ENCODE results near the gene PNMA6E.
A peak's percentile ranks its signal among the peaks of the same experiment; 100 is the strongest.

Gene PNMA6E

GRCh38 chrX:153446950-153447580, 45.9 kb upstream of the PNMA6E start:
- no peaks in the 10 kb centered on the region for H3K27me3 ChIP-seq (ENCODE audit: insufficient read depth, low read length, poor library complexity)
- no peak overlapping the region for H3K27ac ChIP-seq (ENCODE audit: low read length)
- H3K9me3 ChIP-seq (ENCODE audit: insufficient read depth, low read length, severe bottlenecking), result no peaks in the 10 kb centered on the region
- TF ChIP-seq CTCF (IDR thresholded peaks at IDR 0.05; ENCODE audit: borderline replicate concordance, extremely low read depth, low read length, poor library complexity, severe bottlenecking) (no peak), EZH2 (IDR thresholded peaks at IDR 0.05; ENCODE audit: borderline replicate concordance, low read depth, low read length, severe bottlenecking) (no peak)
- no peak overlapping the region for H3K9ac ChIP-seq (ENCODE audit: low read depth, low read length)
- peaks cover 11% of the 10 kb centered on the region; the same call in 1 of the 2 replicates for H3K36me3 ChIP-seq (ENCODE audit: insufficient read depth, low read length)
- H3K4me1 ChIP-seq (ENCODE audit: insufficient read depth, low read length), result no peaks in the 10 kb centered on the region
- H3K4me3 ChIP-seq (ENCODE audit: low read depth in 1 of 2, low read length in 2 of 2), result no peak overlapping the region
- no peaks in the 10 kb centered on the region for H3K79me2 ChIP-seq (ENCODE audit: insufficient read depth, low read length)
- DNase-seq, result no peak
- ATAC-seq (ENCODE audit: insufficient read depth, low read depth), result no peak
- no peak overlapping the region for H2AFZ ChIP-seq (ENCODE audit: low read depth, low read length)
- H4K20me1 ChIP-seq (ENCODE audit: insufficient read depth, low read length), result no peaks in the 10 kb centered on the region
- H3K4me2 ChIP-seq (ENCODE audit: insufficient read depth, low read length), result no peak overlapping the region

GRCh38 chrX:153446636-153446936, 45.4 kb upstream of the PNMA6E start:
- TF ChIP-seq CTCF (IDR thresholded peaks at IDR 0.05; ENCODE audit: borderline replicate concordance, extremely low read depth, low read length, poor library complexity, severe bottlenecking) (no peak), EZH2 (IDR thresholded peaks at IDR 0.05; ENCODE audit: borderline replicate concordance, low read depth, low read length, severe bottlenecking) (no peak)
- no peaks in the 10 kb centered on the region for H3K9me3 ChIP-seq (ENCODE audit: insufficient read depth, low read length, severe bottlenecking)

GRCh38 chrX:153445856-153446635, 44.9 kb upstream of the PNMA6E start, which contains the start of gene TREX2:
TREX2 (minus strand) TSS chrX:153446056; CDS start chrX:153445430, 626 bp downstream.
- no peak within 1 kb of the TSS for H3K27ac ChIP-seq (ENCODE audit: low read length)
- no peak for TF ChIP-seq EZH2 (IDR thresholded peaks at IDR 0.05; ENCODE audit: borderline replicate concordance, low read depth, low read length, severe bottlenecking)
- TF ChIP-seq CTCF (IDR thresholded peaks at IDR 0.05; ENCODE audit: borderline replicate concordance, extremely low read depth, low read length, poor library complexity, severe bottlenecking), result no peak
- H3K27me3 ChIP-seq (ENCODE audit: insufficient read depth, low read length, poor library complexity), result no peaks in the 10 kb centered on the region

More at GRCh38 chrX:153446636-153446936, 45.4 kb upstream of the PNMA6E start:
- DNase-seq (no peak), ATAC-seq (ENCODE audit: insufficient read depth, low read depth) (no peak)
- no peaks in the 10 kb centered on the region for H3K79me2 ChIP-seq (ENCODE audit: insufficient read depth, low read length)
- no peak overlapping the region for H3K4me3 ChIP-seq (ENCODE audit: low read depth in 1 of 2, low read length in 2 of 2)
- no peaks in the 10 kb centered on the region for H4K20me1 ChIP-seq (ENCODE audit: insufficient read depth, low read length)
- H3K4me2 ChIP-seq (ENCODE audit: insufficient read depth, low read length), result no peak overlapping the region
- H3K36me3 ChIP-seq (ENCODE audit: insufficient read depth, low read length), result peaks cover 11% of the 10 kb centered on the region; the same call in 1 of the 2 replicates
- H2AFZ ChIP-seq (ENCODE audit: low read depth, low read length), result no peak overlapping the region
- H3K9ac ChIP-seq (ENCODE audit: low read depth, low read length), result no peak overlapping the region
- no peaks in the 10 kb centered on the region for H3K4me1 ChIP-seq (ENCODE audit: insufficient read depth, low read length)
- H3K27ac ChIP-seq (ENCODE audit: low read length), result no peak overlapping the region
- no peaks in the 10 kb centered on the region for H3K27me3 ChIP-seq (ENCODE audit: insufficient read depth, low read length, poor library complexity)

More at GRCh38 chrX:153445856-153446635, 44.9 kb upstream of the PNMA6E start, which contains the start of gene TREX2:
- Histone ChIP-seq H3K9ac (ENCODE audit: low read depth, low read length) (no peak within 1 kb of the TSS), H3K36me3 (ENCODE audit: insufficient read depth, low read length) (peaks cover 11% of the 10 kb centered on the region; the same call in 1 of the 2 replicates), H3K4me3 (ENCODE audit: low read depth in 1 of 2, low read length in 2 of 2) (no peak within 1 kb of the TSS), H3K4me1 (ENCODE audit: insufficient read depth, low read length) (no peaks in the 10 kb centered on the region), H2AFZ (ENCODE audit: low read depth, low read length) (no peak within 1 kb of the TSS), H4K20me1 (ENCODE audit: insufficient read depth, low read length) (no peaks in the 10 kb centered on the region), H3K9me3 (ENCODE audit: insufficient read depth, low read length, severe bottlenecking) (no peaks in the 10 kb centered on the region), H3K79me2 (ENCODE audit: insufficient read depth, low read length) (no peaks in the 10 kb centered on the region), H3K4me2 (ENCODE audit: insufficient read depth, low read length) (no peak within 1 kb of the TSS)
- ATAC-seq (ENCODE audit: insufficient read depth, low read depth), result 0 out of 3 replicates have a peak, but pooled peaks have one; percentile 6
- no peak for DNase-seq
